Measurements from ENCODE around the gene GFPT2. TPM values are rescaled to one million over a fixed set of nuclear protein-coding genes. Genes with fewer than 3 reads are reported as not detected.

The GFPT2 gene
- total and polyA plus RNA-seq, 2 of the 8 experiments (the other 6 are each of a cell fraction or from before 2014, with no cell fraction given), result 83.7 to 143 TPM

DNA sequence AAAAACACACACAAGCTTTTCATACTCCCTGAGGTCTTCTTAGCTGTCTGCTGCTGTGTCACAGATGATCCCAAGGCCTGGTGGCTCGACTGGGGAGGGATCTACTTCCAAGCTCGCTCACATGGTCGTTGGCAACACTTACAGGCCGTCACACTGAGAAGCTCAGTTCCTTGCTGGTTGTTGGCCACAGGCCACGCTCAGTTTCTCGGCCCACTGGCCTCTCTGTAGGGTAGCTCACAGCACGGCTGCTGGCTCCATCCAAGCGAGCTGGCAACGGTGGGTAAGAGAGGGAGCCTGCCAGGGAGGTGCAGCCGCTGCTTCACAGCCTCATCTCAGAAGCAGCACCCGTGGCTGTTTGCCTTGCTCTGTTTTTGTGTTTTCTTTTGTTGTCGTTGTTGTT, 43.8 kb upstream of the GFPT2 start (continued):
- TF ChIP-seq, protein P1, sequence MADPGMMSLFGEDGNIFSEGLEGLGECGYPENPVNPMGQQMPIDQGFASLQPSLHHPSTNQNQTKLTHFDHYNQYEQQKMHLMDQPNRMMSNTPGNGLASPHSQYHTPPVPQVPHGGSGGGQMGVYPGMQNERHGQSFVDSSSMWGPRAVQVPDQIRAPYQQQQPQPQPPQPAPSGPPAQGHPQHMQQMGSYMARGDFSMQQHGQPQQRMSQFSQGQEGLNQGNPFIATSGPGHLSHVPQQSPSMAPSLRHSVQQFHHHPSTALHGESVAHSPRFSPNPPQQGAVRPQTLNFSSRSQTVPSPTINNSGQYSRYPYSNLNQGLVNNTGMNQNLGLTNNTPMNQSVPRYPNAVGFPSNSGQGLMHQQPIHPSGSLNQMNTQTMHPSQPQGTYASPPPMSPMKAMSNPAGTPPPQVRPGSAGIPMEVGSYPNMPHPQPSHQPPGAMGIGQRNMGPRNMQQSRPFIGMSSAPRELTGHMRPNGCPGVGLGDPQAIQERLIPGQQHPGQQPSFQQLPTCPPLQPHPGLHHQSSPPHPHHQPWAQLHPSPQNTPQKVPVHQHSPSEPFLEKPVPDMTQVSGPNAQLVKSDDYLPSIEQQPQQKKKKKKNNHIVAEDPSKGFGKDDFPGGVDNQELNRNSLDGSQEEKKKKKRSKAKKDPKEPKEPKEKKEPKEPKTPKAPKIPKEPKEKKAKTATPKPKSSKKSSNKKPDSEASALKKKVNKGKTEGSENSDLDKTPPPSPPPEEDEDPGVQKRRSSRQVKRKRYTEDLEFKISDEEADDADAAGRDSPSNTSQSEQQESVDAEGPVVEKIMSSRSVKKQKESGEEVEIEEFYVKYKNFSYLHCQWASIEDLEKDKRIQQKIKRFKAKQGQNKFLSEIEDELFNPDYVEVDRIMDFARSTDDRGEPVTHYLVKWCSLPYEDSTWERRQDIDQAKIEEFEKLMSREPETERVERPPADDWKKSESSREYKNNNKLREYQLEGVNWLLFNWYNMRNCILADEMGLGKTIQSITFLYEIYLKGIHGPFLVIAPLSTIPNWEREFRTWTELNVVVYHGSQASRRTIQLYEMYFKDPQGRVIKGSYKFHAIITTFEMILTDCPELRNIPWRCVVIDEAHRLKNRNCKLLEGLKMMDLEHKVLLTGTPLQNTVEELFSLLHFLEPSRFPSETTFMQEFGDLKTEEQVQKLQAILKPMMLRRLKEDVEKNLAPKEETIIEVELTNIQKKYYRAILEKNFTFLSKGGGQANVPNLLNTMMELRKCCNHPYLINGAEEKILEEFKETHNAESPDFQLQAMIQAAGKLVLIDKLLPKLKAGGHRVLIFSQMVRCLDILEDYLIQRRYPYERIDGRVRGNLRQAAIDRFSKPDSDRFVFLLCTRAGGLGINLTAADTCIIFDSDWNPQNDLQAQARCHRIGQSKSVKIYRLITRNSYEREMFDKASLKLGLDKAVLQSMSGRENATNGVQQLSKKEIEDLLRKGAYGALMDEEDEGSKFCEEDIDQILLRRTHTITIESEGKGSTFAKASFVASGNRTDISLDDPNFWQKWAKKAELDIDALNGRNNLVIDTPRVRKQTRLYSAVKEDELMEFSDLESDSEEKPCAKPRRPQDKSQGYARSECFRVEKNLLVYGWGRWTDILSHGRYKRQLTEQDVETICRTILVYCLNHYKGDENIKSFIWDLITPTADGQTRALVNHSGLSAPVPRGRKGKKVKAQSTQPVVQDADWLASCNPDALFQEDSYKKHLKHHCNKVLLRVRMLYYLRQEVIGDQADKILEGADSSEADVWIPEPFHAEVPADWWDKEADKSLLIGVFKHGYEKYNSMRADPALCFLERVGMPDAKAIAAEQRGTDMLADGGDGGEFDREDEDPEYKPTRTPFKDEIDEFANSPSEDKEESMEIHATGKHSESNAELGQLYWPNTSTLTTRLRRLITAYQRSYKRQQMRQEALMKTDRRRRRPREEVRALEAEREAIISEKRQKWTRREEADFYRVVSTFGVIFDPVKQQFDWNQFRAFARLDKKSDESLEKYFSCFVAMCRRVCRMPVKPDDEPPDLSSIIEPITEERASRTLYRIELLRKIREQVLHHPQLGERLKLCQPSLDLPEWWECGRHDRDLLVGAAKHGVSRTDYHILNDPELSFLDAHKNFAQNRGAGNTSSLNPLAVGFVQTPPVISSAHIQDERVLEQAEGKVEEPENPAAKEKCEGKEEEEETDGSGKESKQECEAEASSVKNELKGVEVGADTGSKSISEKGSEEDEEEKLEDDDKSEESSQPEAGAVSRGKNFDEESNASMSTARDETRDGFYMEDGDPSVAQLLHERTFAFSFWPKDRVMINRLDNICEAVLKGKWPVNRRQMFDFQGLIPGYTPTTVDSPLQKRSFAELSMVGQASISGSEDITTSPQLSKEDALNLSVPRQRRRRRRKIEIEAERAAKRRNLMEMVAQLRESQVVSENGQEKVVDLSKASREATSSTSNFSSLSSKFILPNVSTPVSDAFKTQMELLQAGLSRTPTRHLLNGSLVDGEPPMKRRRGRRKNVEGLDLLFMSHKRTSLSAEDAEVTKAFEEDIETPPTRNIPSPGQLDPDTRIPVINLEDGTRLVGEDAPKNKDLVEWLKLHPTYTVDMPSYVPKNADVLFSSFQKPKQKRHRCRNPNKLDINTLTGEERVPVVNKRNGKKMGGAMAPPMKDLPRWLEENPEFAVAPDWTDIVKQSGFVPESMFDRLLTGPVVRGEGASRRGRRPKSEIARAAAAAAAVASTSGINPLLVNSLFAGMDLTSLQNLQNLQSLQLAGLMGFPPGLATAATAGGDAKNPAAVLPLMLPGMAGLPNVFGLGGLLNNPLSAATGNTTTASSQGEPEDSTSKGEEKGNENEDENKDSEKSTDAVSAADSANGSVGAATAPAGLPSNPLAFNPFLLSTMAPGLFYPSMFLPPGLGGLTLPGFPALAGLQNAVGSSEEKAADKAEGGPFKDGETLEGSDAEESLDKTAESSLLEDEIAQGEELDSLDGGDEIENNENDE (IDR thresholded peaks at IDR 0.05; ENCODE audit: insufficient replicate concordance, low read length), result no peak
- TF ChIP-seq SP1 (IDR thresholded peaks at IDR 0.05; ENCODE audit: low read depth, low read length), result no peak
- TF ChIP-seq SAP30 (IDR thresholded peaks at IDR 0.05; ENCODE audit: insufficient read depth, insufficient replicate concordance, low read length), result no peak
- no peak for TF ChIP-seq SIRT6 (IDR thresholded peaks at IDR 0.05; ENCODE audit: low read length)
- no peak for TF ChIP-seq CREB1 (IDR thresholded peaks at IDR 0.05)
- TF ChIP-seq, protein P2, sequence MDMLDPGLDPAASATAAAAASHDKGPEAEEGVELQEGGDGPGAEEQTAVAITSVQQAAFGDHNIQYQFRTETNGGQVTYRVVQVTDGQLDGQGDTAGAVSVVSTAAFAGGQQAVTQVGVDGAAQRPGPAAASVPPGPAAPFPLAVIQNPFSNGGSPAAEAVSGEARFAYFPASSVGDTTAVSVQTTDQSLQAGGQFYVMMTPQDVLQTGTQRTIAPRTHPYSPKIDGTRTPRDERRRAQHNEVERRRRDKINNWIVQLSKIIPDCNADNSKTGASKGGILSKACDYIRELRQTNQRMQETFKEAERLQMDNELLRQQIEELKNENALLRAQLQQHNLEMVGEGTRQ (IDR thresholded peaks at IDR 0.05; ENCODE audit: low read length), result no peak
- TF ChIP-seq MAFK (IDR thresholded peaks at IDR 0.05; ENCODE audit: low read depth, low read length), result no peak
- no peak for TF ChIP-seq CBX5 (IDR thresholded peaks at IDR 0.05; ENCODE audit: low read depth, low read length)
- TF ChIP-seq GTF2F1 (IDR thresholded peaks at IDR 0.05; ENCODE audit: borderline replicate concordance, low read depth, low read length), result no peak

Measured in H1 (cell line).